NCI-H2196 treated with DMSO at 0.1 percent for 48 hours (cell line): Measurements from ENCODE around the gene SUGP1.

Source experiments
- DNase-seq: peaks from one replicate; lab custom pipeline; 2025; ENCODE audit not compliant: unreplicated experiment; lab: John Stamatoyannopoulos, UW

The SUGP1 gene

DNA sequence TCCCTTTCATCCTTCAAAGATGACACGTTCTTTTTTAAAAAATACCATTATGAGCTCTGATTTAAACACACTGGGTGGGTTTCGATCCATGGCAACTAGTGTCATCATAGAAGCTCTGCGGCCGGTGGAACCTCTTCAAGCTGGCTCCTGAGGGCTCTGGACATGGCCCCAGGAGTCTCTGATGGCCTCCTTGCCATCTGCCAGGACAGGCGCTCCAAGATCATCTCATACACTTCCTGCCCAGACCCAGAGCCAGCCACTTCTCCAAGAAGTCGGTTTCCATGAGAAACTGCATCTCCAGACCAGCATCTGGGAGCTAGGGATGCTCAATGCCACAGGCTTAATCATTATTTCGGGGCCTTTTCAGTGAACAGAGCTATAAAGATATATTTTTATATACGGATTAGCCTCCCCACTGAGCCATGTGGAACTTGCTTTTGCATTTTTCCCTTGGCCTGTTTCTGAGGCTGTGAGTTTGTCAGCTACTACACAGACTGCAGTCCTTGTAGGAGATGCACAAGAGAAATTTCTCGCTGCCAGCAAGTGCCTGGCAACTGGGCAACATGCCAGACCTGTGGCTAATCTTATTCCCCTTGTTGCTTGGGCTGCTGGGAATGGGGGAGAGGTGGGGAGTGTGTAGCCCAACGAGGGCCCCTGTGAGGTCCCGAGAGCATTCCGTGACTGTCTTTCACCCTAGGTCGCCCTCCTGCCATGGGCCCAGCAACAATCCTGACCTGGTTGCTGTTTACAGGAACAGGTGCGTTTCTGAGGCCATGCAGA is 15.9 kb downstream of the SUGP1 start:
- DNase-seq: no peak

DNA sequence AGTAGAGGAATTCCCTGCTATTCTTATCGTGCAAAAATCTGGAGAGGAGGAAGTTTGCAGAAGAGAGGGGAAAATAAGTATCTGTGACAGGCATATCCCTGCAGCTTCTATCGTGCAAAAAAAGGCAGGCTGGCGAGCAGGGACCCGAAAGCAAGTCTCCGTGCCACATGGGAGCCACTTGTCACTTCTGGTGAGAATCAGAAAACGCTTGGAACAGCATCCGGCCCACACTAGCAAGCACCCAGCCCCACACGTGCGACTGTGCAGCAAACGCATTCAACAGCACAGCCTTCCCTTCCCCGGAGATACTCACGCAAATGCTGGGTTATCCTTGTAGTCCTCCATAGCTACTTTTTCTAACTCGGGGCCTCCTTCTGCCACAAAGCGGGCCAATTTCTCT is 16.9 kb downstream of the SUGP1 start:
- no peak for DNase-seq

DNA sequence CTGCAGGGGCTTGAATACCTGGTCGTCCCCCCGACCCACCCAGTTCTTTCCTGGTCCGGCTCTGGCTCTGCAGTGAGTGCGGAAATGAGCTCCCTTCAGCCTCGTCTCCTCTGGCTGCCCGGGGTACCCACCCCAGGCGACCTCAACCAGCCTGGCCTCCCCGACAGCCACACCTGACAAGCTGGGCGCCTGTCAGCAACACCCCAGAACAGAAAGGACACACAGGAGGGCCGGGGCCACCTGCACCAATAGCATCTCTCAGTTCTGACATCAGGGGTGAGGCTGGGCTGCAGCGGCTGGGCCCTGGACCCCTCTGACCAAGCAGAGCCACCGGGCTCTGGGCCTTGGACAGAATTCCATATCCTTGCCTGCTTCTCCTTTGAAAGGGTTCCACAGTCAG is 19.7 kb downstream of the SUGP1 start:
- no peak for DNase-seq

DNA sequence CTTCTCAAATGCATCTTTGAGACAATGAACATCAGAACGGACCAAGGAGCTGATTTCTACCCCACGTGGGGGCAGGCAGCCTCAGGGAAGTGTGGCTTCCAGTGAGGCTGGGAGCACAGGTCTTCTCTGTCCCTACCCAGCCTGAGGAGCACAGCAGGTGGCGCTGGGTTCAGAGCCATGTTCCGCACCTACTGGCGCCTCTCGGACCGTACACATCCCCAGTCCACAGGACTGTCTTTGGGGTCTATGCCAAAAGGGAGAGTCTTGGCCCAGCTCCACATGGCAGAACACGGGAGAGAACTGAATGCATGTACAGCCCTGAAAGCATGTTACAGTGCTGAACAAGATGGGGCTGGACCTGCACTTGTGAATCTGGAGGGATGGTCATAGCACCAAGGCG is 22.6 kb downstream of the SUGP1 start:
- DNase-seq: no peak

DNA sequence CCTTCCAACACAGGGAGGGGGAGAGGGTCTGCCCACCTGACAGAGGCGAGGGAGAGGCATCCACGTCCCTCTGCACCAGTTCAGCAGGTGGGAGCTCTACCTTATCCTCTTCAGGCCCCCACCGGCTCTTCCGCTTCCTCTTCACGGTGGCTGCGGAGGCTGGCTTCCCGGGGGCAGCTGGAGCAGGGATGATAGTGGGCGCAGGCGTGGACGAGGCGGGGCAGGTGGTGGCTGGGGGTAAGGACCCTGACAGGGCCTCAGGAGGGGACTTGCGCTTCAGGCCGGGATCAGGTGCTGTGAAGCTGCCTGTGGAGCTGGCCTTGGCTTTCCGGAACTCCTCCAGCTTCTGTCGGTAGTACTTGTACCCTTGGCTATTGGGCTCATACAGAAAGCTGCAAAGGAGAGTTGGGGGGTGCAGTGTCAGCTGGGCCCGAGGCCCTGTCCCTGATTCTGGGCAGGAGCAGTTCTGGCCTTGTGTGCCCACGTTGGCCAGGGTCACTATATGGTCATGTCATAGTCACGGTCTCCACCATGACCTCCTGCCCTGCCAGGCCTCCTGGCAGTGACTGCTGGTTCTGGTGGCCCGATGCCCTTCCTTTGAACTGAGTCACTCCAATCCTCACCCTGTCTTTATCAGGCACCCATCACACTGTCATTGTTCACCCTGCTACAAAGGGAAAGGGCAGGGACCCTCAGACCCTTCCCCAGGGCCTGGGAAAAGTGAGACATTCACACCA is 23.2 kb downstream of the SUGP1 start:
- no peak for DNase-seq

DNA sequence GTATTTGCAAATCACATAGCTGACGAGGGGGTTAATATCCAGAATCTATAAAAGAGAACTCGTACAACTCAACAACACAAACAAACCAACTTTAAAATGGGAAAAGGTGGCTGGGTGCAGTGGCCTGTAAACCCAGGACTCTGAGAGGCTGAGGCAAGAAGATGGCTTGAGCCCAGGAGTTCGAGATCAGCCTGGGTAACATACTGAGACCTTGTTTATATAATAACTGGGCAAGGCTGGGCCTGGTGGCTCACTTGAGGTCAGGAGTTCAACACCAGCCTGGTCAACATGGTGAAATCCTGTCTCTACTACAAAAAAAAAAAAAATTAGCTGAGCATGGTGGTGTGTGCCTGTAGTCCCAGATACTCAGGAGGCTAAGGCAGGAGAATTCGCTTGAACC is 25.4 kb downstream of the SUGP1 start:
- no peak for DNase-seq

DNA sequence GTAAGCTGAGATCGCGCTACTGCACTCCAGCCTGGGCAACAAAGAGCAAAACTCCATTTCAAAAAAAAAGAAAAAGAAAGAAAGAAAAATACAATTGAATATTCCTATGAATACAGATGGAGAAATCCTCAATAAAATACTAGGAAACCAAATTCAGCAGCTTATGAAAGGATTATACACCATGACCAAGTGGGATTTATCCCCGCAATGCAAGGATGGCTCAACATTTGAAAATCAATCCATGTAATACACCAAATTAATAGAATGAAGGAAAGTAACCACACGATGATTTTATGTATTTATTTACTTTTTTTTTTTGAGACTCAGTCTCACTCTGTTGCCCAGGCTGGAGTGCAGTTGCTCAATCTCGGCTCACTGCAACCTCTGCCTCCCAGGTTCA is 27.7 kb downstream of the SUGP1 start:
- DNase-seq: no peak

DNA sequence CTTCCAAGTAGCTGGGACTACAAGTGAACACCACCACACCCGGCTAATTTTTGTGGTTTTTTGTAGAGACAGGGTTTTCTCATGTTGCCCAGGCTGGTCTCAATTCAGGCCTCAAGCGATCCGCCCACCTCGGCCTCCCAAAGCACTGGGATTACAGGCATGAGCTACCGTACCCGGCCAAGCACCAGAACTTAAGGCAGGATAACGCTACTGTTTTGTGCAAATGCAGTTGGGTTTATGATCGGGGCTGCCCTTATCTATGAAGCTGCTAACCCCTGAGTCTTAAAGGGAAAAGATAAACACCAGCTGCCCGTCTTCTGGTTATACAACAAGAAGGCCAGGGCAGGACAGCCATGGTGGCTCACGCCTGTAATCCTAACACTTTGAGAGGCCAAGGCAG is 34.6 kb downstream of the SUGP1 start:
- DNase-seq: no peak

DNA sequence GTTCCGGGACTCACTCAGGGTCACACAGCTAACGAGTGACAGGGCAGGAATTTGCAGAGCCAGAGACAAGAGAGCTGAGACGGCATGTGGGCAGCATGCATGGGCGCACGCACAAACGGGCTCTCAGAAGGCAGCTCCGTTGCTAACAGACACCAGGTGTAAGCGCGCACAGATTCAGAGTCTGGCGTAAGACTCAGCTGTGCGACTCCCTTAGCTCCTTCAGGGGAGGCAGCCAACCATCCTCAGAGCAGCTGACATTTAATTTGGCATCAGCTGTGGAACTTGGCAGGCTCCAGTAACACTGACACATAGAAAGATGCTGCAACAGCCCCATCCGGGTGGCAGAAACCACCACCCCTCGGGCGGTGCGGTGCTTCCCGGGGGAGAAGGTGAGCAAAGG is 39.7 kb downstream of the SUGP1 start:
- DNase-seq: no peak

DNA sequence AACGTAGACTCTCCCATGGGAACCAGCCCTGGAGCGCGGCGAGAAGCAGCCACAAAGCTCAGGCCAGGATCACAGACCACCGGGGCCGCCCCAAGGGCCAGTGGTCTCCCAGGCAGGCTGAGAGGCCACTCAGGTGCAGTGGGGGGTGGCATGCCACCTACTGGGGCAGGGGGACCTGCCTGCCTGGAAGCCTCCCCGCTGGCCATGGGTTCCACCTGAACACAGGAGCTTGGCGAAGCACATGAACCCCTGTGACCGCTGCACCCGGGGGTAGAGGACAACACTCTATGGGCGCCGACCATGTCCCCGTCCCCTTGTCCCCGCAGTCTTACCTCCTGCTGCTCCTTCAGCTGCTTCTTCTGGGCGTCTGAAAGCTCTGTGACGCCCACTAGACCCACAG is 40.5 kb downstream of the SUGP1 start:
- no peak for DNase-seq

DNA sequence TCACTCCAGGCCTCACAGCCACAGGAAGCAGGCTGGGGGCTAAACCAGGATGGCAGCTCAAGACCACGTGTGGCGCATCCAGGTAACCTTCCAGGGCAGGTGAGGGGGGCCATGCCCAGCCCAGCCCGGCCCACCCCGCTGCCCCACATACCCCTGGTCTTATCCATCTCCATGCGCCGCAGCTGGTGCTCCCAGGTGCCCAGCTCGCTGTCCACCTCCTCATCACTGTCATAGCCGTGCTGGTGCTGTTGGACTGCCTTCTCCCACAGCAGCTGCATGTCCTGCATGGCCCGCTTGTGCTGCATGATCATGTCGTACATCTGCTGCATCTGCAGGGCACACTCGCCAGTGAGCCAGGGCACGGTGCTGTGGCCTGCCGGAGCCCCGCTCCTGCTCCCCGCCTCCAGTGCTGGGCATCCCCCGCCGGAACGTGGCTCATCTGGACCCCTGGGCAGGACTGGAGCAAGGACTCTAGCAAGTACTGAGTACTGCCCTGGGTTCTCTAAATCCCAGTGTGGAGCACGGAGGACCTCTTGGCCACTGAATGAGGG is 41.2 kb downstream of the SUGP1 start:
- no peak for DNase-seq

DNA sequence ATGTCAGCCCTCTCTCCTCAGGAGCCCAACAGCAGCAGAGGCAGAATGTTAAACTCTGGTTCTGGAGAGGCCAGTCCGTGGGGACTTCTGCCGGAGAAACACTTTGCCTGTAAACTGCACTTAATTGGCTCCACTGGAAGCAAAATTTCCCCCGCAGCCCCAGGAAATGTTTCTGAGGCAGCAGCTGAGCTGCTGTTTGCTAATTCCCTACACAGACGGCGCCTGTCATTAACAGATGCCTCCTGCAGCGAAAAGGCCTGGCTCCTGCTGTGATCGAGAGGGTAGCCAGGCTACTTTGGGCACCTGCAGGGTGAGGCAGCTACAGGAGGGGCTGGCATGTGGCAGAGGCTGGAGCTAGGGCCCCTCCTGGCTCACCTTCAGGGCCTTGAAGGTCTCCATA is 42.0 kb downstream of the SUGP1 start:
- DNase-seq: no peak

DNA sequence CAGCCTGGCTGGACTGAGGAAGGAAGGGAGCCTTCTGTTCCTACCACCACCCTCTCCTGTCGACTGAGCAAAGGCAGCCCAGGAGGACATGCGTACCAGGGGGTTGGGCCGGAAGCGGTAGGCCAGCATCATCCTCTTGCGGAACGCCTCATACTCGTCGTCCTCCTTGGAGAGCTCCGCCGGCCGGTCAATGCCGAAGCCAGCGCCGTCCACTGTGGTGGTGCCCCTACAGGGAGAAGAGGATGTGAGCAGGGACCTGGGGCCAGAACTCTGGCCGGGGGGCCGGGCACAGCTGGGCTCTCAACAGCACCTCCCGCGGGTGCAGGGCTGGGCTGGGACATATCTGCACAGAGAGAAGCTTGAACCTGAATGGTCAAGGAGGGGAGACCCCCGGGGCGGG is 43.5 kb downstream of the SUGP1 start:
- DNase-seq: no peak

DNA sequence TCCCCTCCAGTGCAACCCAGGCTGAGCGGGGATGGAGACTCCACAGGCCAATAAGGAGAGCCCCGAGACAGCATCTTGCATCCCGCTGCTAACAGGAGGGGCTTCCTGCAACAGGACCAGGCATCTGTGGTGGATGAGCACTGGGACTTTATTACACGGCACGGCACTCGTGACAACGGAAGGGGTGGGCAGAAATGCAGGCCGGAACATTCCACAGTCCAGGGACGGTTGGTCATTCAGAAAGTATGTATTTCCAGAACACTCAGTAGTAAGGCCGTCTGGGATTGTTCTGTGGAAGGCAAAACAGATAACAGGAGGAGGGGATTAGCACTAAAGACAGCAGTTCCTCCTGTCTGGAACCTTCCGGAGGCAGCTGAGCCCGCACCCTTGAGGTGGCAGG is 43.9 kb downstream of the SUGP1 start:
- DNase-seq: no peak

DNA sequence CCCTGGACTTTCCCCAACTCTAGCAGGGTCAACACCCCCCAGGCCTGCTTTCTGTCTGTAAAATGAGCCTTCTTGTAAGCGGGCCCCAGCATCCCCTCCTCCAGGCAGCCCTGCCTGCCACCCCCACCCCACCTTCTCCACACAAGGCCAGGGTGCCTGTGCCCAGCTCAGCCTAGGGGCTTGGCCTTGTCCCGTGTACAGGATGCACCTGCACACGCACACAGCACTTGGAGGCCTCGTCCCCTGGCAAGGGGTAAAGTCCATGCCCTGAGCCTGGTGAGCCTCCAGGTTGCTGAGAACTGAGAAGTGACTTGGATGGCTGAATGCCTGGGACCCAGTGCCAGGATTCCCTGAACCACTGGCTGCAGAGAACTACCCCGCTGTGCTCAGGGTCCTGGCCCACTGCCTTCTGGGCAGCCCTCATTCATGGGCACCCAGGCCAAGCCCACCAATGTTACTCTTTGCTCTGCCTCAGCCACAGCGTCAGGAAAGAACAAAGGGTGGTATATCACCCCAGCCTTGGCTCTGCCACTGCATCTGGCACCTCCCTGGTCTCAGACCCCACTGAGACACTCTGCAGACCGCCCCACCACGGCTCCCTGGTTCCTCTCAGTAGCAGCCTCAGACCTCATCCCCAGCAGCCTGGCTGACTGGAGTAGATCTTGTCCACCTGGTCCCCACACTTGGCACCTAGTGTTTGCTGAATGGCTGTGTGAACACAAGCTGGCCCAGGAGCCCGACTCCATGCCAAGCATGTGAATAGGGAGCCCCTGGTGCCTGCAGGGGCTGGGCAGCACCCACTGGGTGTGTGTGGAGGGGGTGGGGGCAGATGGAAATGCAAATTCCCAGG is 45.4 kb downstream of the SUGP1 start:
- no peak for DNase-seq

DNA sequence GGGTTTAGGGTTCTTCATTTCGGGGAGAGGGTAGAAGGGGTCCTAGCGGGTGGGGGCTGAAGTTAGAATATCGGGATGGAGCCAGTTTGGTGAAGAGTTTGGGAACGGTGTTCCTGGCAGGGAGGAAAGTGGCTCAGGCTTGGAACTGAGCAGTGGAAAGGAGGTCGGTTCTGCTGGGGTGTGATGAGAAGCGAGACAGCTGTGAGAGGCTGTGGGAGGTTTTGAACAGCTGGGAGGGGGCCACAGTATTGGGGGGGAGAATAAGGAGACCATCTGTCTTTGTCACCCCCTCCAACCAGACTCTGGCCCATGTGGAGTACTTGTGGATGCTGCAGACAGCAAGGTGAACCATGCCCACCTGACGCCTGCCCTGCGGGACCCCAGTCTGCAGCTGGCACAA is 46.2 kb downstream of the SUGP1 start:
- no peak for DNase-seq

DNA sequence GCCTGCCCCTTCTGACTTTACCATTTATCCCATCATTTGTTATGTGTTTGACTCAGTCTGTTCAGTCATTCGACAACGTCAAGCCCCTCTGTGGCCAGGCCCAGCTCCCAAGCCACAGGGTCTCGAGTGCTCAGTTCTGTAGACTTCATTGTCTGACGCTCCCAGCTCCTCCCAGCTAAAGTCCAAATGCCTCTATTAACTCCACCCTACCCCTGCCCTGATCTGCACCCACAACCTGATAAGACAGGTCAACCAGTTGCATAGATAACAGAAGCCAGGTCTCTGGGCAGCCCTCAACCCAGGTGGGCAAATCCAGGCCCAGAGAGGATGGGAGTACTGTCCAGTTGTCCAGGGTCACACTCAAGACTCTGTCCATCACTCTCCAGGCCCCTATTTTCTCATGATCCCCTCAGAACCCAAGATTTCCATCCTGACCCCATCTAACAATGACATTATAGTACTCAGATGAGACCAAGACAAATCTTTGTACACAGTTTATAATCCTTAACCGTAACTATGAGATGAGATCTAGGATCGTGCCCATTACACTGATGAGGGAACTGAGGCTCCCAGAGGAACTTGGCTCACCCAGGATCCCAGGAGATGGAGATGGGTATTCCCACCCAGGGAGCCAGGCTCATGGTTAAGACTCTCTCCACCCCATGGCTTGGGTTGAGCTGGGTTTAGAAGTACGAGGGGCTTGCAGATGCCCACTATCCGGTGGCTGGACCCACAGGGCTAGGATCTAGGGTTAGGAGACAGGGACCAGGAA is 48.3 kb downstream of the SUGP1 start:
- DNase-seq: no peak

DNA sequence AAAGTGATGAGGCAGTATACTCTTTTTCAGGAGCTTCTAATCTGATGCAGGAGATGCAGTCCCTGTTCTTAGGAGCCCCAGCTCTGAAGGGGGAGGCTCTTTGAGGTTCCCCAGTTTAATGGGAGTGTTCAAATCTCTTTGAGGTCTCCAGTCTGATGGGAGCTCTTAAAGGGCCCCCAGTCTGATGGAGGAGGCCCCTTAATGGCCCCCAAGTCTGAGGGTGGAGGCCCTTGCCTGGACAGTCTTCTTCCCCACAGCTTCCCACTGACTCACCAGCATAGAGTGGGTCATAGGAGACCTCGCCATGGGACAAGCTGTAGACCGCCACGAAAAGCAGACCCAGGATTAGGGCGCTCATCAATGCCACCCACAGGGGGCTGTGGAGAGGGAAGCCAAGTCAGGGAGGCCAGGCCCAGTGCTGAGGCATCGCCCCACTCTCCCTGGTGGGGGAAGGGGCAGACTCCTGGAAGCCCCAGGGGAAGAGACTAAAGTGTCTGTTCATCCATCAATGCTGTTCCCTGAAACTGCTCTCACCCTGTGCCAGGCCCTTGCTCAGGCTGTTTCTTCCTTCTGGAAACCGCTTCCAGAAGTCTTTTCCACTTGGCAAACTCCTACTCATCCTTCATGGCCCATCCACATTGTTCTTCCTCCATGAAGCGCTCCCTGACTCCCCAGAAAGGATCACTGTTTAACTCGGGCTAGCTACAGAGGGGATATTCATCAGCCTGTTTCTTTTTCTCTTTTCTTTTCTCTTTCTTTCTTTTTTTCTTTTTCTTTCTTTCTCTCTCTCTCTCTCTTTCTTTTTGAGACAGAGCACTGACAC is 49.3 kb downstream of the SUGP1 start:
- DNase-seq: no peak

DNA sequence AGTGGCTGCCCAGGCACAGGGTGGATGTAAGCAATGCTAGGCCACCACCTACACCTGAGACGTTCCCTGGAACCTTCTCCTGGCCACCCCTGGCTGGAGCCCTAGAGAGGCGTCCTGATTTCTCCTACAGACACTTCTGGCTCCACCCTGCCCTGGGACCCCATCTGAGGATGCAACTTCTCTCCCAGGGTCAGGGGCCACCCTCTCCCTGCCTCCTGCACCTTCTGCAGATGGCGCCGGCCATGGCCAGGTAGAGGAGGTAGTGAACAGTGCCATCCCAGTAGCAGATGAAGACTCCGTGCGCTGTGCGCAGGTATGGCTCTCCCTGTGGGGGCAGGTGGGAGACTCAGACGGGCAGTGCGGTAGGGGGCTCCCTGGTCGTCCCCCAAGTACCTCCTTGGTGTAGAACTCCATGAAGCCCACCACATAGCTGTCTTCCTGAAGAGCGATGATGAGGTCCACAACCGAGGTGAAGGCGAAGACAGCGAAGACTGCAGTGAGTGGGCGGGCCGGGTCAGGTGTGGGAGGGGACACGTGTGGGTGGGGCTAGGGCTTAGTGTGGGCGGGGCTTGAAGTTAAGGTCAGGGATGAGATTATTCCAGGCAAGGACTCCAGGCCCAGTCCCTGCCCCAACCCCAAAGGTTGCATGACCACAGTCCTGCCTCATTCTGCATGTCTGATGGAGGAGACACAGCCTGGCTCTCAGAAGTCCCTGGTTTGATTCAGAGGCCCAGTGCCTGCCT is 50.2 kb downstream of the SUGP1 start:
- DNase-seq: no peak
